ENCODE results near the gene BTBD16.

BTBD16 gene

DNA sequence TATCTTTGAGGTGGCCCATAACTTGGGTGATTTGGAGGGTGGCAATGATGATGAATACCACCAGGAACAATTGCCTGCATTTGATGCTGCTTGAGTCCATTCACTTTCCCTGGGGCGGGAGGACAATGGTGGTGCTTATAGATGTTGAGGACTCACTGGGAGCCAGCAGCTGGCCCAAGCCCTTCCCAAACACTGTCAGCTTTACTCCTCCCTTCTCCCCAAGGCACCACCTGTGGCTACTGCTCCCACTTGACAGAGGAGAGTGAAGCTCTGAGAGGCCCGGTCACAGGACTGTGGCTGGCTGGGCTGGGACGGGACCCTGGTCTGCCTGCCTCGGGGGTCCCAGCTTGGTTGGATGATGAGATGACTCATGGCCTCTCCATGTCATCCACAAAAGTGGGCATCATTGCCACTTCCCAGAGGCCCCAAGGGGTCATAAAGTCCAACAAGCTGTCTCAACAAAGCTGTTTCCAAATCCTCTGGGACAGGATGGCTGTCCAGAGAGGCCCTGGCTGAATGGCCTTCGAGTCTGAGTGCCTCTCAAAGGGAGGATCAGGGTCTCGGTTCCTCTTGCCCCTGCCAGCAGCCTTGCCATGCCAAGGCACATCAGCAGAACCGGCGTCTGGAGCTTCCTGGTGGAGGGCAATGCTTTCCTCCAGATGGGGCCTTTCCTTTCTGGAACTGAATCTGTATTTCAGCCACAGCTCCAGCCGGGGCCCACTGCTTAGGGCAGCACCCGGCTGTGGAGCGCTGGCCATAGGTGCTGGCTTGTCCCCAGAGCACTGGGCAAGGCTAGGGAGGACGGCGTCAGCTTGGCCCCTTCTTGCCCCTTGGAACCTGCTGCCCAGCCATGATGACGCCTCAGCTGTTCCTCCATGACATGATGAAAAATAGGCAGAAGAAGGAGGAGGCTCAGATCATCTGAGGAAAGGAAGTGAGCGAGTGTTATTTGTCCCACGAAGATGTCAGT, 56.4 kb downstream of the BTBD16 start:
- no peaks in the 10 kb centered on the region for H3K4me1 ChIP-seq (ENCODE audit: control insufficient read depth, insufficient read depth, low read length, poor library complexity, severe bottlenecking)
- no peak for DNase-seq
- no peak overlapping the region for H3K27ac ChIP-seq (ENCODE audit: insufficient read depth, low read length, poor library complexity, severe bottlenecking)
- no peaks in the 10 kb centered on the region for H3K36me3 ChIP-seq (ENCODE audit: control insufficient read depth, insufficient read depth, low read length)
- H3K9me3 ChIP-seq (ENCODE audit: control insufficient read depth, low read length), result no peaks in the 10 kb centered on the region
- H3K4me3 ChIP-seq (ENCODE audit: insufficient read depth, low read depth, low read length, poor library complexity, severe bottlenecking), result no peak overlapping the region
- no peaks in the 10 kb centered on the region for H3K27me3 ChIP-seq (replicated peaks; ENCODE audit: control insufficient read depth, insufficient read depth, low read length, poor library complexity, severe bottlenecking)

- no peaks in the 10 kb centered on the region for H3K4me1 ChIP-seq (ENCODE audit: control insufficient read depth, insufficient read depth, low read length, poor library complexity, severe bottlenecking)
- no peak overlapping the region for H3K27ac ChIP-seq (ENCODE audit: insufficient read depth, low read length, poor library complexity, severe bottlenecking)
- H3K27me3 ChIP-seq (replicated peaks; ENCODE audit: control insufficient read depth, insufficient read depth, low read length, poor library complexity, severe bottlenecking), result no peaks in the 10 kb centered on the region
- no peaks in the 10 kb centered on the region for H3K36me3 ChIP-seq (ENCODE audit: control insufficient read depth, insufficient read depth, low read length)
- H3K9me3 ChIP-seq (ENCODE audit: control insufficient read depth, low read length), result no peaks in the 10 kb centered on the region
- no peak overlapping the region for H3K4me3 ChIP-seq (ENCODE audit: insufficient read depth, low read depth, low read length, poor library complexity, severe bottlenecking)
- no peak for DNase-seq
Observed at GRCh38 chr10:122328676-122329075, 57.6 kb downstream of the BTBD16 start.

DNA sequence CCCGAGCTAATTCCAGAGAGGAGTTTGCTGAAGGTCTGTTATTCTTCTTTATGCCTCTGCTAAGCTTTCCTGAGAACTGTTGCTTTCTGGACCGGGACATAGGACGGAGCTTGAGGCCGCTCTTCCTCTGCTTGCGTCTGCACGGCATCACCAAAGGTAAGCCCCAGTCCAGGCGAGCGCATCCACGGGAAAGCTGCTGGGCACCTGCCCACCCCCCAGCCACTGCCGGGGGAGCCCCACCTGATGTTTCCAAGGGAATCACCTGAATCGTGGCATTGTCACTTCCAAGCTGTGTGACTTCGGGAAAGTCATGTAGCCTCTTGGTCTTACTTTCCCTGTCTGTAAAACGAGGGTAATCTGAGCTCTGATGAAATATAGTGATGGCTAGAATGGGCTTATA, 58.3 kb downstream of the BTBD16 start:
- H3K27ac ChIP-seq (ENCODE audit: insufficient read depth, low read length, poor library complexity, severe bottlenecking), result no peak overlapping the region
- no peaks in the 10 kb centered on the region for H3K27me3 ChIP-seq (replicated peaks; ENCODE audit: control insufficient read depth, insufficient read depth, low read length, poor library complexity, severe bottlenecking)
- H3K4me3 ChIP-seq (ENCODE audit: insufficient read depth, low read depth, low read length, poor library complexity, severe bottlenecking), result no peak overlapping the region
- H3K36me3 ChIP-seq (ENCODE audit: control insufficient read depth, insufficient read depth, low read length), result no peaks in the 10 kb centered on the region
- no peaks in the 10 kb centered on the region for H3K4me1 ChIP-seq (ENCODE audit: control insufficient read depth, insufficient read depth, low read length, poor library complexity, severe bottlenecking)
- DNase-seq, result no peak
- no peaks in the 10 kb centered on the region for H3K9me3 ChIP-seq (ENCODE audit: control insufficient read depth, low read length)

DNA sequence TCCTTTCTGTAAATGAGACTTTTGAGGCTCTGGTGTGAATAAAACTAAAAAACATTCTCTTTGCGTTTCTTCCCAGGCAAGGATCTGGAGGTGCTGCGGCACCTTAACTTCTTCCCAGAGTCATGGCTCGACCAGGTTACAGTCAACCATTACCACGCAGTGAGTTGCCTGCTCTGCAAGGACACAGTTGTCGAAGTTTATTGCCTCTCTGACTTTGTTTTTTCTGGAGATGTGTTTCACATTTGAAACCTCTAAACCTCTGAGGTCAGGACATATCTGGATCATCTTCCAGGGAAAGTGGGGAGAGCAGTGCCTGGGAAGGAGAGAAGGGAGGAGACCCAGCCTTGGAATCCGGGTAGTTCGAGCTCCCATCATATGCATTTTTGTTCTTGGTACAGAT, 60.0 kb downstream of the BTBD16 start:
- H3K27ac ChIP-seq (ENCODE audit: insufficient read depth, low read length, poor library complexity, severe bottlenecking), result no peak overlapping the region
- no peaks in the 10 kb centered on the region for H3K9me3 ChIP-seq (ENCODE audit: control insufficient read depth, low read length)
- H3K36me3 ChIP-seq (ENCODE audit: control insufficient read depth, insufficient read depth, low read length), result no peaks in the 10 kb centered on the region
- no peak overlapping the region for H3K4me3 ChIP-seq (ENCODE audit: insufficient read depth, low read depth, low read length, poor library complexity, severe bottlenecking)
- H3K4me1 ChIP-seq (ENCODE audit: control insufficient read depth, insufficient read depth, low read length, poor library complexity, severe bottlenecking), result no peaks in the 10 kb centered on the region
- no peak for DNase-seq
- H3K27me3 ChIP-seq (replicated peaks; ENCODE audit: control insufficient read depth, insufficient read depth, low read length, poor library complexity, severe bottlenecking), result no peaks in the 10 kb centered on the region

GRCh38 chr10:122331615-122332446, 60.7 kb downstream of the BTBD16 start:
- H3K27ac ChIP-seq (ENCODE audit: insufficient read depth, low read length, poor library complexity, severe bottlenecking), result no peak overlapping the region
- H3K9me3 ChIP-seq (ENCODE audit: control insufficient read depth, low read length), result no peaks in the 10 kb centered on the region
- H3K4me3 ChIP-seq (ENCODE audit: insufficient read depth, low read depth, low read length, poor library complexity, severe bottlenecking), result no peak overlapping the region
- no peaks in the 10 kb centered on the region for H3K4me1 ChIP-seq (ENCODE audit: control insufficient read depth, insufficient read depth, low read length, poor library complexity, severe bottlenecking)
- H3K27me3 ChIP-seq (replicated peaks; ENCODE audit: control insufficient read depth, insufficient read depth, low read length, poor library complexity, severe bottlenecking), result no peaks in the 10 kb centered on the region
- H3K36me3 ChIP-seq (ENCODE audit: control insufficient read depth, insufficient read depth, low read length), result no peaks in the 10 kb centered on the region
- DNase-seq, result no peak

DNA sequence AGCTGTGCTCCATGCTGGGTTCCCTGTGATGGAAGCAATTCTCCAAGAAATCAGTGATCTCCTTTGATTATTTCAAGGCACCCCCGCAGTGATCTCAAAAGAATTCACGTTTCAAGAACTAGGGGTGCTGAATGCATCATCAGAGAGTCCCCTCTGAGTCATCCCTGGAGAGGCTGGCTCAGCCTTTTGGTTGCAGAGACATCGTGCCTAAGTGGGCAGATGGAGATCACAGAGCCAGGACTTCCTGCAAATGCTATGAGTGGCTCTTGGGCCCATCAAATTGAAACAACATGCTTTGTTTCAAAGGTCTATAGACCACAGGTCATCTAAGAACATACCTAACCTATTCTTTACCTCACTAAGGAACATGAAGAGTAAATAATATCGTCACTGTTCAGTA, 61.9 kb downstream of the BTBD16 start:
- Histone ChIP-seq H3K4me3 (ENCODE audit: insufficient read depth, low read depth, low read length, poor library complexity, severe bottlenecking) (no peak overlapping the region), H3K27ac (ENCODE audit: insufficient read depth, low read length, poor library complexity, severe bottlenecking) (no peak overlapping the region), H3K4me1 (ENCODE audit: control insufficient read depth, insufficient read depth, low read length, poor library complexity, severe bottlenecking) (no peaks in the 10 kb centered on the region), H3K36me3 (ENCODE audit: control insufficient read depth, insufficient read depth, low read length) (no peaks in the 10 kb centered on the region), H3K27me3 (replicated peaks; ENCODE audit: control insufficient read depth, insufficient read depth, low read length, poor library complexity, severe bottlenecking) (no peaks in the 10 kb centered on the region), H3K9me3 (ENCODE audit: control insufficient read depth, low read length) (no peaks in the 10 kb centered on the region)
- DNase-seq, result no peak

DNA sequence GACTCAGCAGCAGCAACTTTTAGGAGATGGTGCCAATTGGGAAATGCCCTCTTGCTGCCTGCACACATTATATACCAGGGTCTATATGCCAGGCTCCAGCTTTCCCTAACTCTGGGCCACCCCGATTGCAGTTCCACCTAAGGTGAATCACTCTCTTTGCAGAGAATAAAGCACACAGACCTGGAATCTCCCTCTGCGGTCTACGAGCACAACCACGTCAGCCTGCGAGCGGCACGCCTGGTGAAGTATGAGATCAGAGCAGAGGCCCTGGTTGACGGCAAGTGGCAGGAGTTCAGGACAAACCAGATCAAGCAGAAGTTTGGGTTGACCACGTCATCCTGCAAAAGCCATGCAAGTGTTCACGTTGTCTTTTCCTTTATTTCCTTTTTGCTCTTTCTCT, 65.2 kb downstream of the BTBD16 start:
- Histone ChIP-seq H3K9me3 (ENCODE audit: control insufficient read depth, low read length) (no peaks in the 10 kb centered on the region), H3K27me3 (replicated peaks; ENCODE audit: control insufficient read depth, insufficient read depth, low read length, poor library complexity, severe bottlenecking) (no peaks in the 10 kb centered on the region), H3K36me3 (ENCODE audit: control insufficient read depth, insufficient read depth, low read length) (no peaks in the 10 kb centered on the region), H3K27ac (ENCODE audit: insufficient read depth, low read length, poor library complexity, severe bottlenecking) (no peak overlapping the region), H3K4me1 (ENCODE audit: control insufficient read depth, insufficient read depth, low read length, poor library complexity, severe bottlenecking) (no peaks in the 10 kb centered on the region), H3K4me3 (ENCODE audit: insufficient read depth, low read depth, low read length, poor library complexity, severe bottlenecking) (no peak overlapping the region)
- no peak for DNase-seq

DNA sequence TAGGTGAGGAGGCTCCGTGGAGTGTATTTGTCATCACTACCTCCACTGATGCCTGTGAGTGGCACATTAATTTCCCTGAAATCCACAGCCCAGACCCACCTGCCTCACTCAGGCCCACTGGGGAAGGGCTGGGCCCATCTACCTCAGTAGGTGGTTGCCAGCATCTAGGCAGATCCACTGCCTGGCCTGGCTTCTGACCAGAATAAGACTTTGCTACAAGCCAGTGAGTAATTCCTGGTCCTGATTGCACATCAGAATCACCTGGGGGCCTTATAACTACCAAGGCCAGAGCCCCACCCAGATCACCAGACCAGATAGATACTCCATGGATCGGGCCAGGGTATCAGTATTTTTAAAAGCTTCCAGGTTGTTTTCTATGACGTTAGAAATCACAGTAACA, 65.9 kb downstream of the BTBD16 start:
- H3K27me3 ChIP-seq (replicated peaks; ENCODE audit: control insufficient read depth, insufficient read depth, low read length, poor library complexity, severe bottlenecking), result no peaks in the 10 kb centered on the region

GRCh38 chr10:122338609-122339441, 67.7 kb downstream of the BTBD16 start:
- Histone ChIP-seq H3K36me3 (ENCODE audit: control insufficient read depth, insufficient read depth, low read length) (no peaks in the 10 kb centered on the region), H3K27ac (ENCODE audit: insufficient read depth, low read length, poor library complexity, severe bottlenecking) (no peak overlapping the region), H3K4me3 (ENCODE audit: insufficient read depth, low read depth, low read length, poor library complexity, severe bottlenecking) (no peak overlapping the region)

More for the DNA sequence above, 65.9 kb downstream of the BTBD16 start:
- H3K9me3 ChIP-seq (ENCODE audit: control insufficient read depth, low read length), result no peaks in the 10 kb centered on the region
- no peaks in the 10 kb centered on the region for H3K36me3 ChIP-seq (ENCODE audit: control insufficient read depth, insufficient read depth, low read length)
- no peak for DNase-seq
- H3K4me1 ChIP-seq (ENCODE audit: control insufficient read depth, insufficient read depth, low read length, poor library complexity, severe bottlenecking), result no peaks in the 10 kb centered on the region
- H3K27ac ChIP-seq (ENCODE audit: insufficient read depth, low read length, poor library complexity, severe bottlenecking), result no peak overlapping the region
- H3K4me3 ChIP-seq (ENCODE audit: insufficient read depth, low read depth, low read length, poor library complexity, severe bottlenecking), result no peak overlapping the region

More at GRCh38 chr10:122338609-122339441, 67.7 kb downstream of the BTBD16 start:
- Histone ChIP-seq H3K9me3 (ENCODE audit: control insufficient read depth, low read length) (no peaks in the 10 kb centered on the region), H3K27me3 (replicated peaks; ENCODE audit: control insufficient read depth, insufficient read depth, low read length, poor library complexity, severe bottlenecking) (no peaks in the 10 kb centered on the region), H3K4me1 (ENCODE audit: control insufficient read depth, insufficient read depth, low read length, poor library complexity, severe bottlenecking) (no peaks in the 10 kb centered on the region)
- no peak for DNase-seq

Data from effector memory CD4-positive, alpha-beta T cell (primary cell).